NCI-H2107 treated with DMSO at 0.1 percent for 48 hours (cell line): ENCODE results near the gene ATP5F1D.

Experiments
- DNase-seq: peaks from one replicate; lab custom pipeline; 2025; ENCODE audit not compliant: unreplicated experiment; lab: John Stamatoyannopoulos, UW

ATP5F1D gene

DNA sequence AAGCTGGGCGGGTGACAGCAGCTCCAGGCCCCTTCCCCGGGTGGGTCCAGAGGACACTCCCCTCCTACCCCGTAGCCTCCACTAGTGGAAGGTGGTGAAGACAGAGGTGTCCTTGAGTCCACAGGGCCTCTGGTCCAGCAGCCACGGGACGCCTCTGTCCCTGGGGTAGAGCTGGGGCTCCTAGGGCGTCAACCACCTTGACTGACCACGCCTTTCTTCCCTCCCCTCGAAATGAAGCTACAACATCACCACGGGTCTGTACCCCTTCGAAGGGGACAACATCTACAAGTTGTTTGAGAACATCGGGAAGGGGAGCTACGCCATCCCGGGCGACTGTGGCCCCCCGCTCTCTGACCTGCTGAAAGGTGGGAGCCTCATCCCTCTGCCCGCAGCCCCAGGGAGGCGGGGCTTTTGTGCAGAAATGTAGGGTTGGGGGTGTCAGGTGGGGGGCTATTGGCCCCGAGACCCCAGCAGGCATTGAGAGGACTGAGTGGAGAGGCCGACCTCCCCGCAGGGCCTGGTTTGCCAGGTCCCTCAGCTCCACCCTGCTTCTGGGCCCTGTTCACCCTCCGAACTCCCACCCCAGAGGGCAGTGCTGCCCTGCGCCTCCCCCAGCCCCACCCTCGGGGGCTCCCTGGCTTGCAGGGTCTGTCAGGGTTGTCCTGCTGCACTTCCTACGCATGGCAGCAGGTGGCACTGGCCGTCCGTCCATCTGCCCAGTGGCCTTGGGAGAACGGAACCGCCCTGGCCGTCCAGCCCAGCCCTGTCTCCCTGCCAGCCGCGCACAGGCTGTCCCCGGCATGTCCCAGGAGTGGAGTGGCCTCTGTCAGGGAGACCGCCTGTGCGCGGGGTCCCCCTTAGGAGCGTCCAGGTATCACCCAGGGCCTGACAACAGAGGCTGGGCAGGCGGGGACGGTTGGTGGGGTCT is 20.3 kb upstream of the ATP5F1D start:
- DNase-seq: no peak

DNA sequence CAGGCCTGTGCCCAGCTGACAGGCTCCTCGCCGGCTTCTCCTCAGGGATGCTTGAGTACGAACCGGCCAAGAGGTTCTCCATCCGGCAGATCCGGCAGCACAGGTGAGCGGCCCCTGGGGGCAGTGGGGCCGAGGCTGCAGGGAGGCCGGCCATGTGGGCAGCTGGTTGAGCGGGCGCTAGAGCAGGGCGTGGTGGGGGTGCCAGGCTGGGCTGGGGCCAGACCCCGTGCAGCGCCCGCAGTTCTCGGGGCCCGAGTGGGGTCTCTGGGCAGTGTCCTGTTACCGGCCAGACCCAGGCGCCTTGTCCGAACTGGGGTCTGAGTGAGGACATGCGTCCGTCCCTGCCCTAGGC is 19.7 kb upstream of the ATP5F1D start:
- DNase-seq: no peak

DNA sequence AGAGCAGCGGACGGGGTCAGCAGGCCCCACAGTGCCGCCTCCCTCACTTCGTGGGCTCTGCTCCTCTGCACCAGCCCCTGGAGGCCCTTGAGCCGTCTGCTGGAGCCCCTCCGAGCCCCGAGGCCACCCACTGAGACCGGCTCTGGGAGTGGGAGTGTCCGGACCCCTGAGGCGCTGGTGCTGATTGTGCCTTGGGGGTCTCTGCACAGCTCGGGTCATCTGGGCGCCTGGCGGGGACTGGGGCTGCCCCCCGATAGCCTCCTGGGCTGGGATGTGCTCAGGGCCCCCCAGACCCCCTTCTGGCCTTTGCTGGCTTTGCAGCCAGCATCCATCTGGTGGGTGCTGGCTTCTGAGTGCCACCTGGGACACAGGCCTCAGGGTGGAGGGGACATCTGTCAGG is 19.2 kb upstream of the ATP5F1D start:
- no peak for DNase-seq

DNA sequence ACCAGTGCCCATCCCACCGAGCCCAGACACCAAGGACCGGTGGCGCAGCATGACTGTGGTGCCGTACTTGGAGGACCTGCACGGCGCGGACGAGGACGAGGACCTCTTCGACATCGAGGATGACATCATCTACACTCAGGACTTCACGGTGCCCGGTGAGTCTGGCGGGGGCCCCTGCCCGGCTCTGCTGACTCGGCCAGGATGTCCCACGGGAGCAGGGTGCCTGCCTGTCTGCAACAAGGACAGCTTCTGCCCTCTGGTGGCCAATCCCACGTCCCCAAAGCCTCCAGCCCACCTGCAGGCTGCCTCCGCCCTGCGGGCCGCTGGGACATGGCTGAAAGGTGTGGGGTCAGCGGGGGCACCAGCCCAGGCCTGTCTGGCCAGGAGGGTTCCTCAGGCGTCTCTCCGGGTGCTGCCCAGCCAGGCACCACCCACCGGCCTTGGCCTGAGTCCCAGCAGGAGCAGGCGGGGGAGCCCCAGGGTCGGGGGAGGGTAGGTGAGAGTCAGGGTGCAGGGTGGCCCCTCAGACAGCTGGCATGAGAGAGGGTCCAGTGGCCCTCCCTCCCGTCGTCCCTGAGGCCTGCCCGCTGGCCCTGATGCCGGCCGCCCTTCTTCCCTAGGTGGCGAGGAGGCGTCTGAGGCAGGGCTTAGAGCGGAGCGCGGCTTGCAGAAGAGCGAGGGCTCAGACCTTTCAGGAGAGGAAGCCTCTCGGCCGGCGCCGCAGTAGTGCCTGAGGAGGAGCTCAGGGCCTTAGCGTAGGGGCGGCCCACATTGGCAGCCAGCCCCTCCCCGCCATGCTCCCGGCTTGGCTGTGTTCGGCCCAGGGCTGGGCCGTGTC is 18.3 kb upstream of the ATP5F1D start:
- DNase-seq: no peak

DNA sequence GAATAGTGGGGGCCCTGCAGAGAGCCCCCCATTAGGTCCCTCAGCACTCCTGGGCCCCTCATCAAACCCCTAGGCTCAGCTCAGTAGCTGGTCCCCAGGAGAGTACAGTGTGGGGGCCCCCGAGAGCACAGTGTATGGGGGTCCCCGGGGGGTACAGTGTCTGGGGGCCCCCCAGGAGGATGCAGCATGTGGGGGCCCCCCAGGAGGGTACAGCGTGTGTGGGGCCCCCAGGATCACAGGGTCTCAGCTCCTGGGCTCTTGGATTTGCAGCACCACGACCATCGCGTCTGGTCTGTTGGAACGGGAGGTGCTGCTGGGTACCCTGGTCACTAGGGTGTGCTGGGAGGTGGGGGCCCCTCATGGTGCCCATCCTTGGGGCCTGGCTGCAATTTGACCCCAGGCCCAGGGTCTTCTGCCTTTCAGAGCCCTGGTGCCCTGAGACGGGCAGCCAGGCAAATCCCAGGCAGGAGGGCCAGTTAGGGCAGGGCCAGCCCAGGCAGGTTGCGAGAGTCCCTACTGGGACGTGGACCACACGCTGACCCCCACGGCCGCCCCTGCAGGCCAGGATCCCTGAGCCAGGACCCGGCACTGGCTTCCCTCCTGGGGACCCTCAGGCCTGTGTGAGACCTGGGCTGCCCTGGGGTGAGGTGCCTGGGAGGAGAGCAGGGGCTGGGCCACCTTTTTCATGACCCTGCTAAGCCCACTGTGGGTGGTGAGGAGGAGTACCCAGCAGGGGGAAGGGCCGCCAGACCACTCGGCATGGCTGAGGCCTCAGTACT is 17.3 kb upstream of the ATP5F1D start:
- DNase-seq: no peak

DNA sequence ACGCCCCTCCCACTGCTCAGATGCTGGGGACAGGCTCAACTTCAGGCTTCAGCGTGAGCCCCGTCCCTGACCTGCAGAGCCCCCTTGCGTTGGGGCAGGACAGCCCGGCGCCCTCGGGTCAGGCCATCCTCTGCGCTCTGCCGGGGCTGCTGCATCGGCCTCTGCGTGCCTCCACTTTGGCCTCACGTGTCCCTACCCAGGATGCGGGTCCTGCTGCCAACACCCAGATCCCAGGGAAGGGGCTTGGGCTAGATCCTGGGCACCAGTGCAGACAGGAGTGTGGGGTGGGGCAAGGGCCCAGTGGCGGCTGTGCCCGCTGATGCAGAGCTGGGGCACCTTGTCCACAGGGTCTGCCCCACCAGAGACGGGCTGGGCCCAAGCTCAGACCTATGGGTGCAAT is 16.7 kb upstream of the ATP5F1D start:
- DNase-seq: no peak

DNA sequence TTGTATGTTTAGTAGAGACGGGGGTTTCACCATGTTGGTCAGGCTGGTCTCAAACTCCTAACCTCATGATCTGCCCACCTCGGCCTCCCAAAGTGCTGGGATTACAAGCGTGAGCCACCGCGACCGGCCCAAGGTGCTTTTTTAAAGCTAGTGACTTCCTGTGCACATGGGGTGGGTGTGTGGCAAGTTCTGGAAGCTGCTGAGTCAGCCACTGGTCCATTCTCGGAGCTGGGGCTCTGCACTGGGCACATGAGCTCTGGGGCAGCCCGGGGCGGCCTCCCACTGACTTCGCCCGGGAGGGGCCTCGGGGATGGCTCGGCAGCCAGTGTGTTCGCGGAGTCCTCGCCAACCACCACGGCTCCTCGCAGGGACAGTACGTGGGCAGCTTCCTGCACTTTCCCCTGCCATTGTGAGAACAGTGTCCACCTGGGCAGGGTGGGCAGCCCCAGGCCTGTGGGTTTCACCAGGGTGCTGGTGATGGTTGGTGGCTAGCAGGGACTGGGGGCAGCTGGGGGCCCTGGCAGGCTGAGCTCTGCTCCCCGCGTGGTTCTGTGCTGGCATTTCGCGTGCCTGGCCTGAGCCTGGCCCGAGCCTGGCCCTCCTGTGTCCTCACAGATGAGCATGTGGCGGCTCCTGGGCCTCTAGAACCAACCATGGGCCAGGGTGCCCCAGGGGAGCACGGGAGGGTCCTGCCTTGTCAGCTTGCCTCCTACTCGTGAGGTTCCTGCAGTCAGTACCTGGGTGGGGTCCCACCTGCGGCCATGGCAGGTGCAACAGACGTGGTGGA is 15.9 kb upstream of the ATP5F1D start:
- no peak for DNase-seq

DNA sequence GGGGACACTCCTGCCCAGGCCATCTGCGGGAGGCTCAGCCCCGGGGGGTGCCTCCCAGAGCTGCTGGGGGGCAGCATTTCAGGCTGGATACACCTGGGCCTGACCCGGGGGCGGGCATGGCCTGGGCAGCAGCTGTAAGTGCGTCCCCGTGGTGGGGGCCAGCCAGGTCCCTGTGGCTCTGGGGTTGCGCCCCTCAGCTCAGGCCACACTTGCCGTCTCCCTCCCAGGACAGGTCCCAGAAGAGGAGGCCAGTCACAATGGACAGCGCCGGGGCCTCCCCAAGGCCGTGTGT is 15.4 kb upstream of the ATP5F1D start:
- DNase-seq: no peak

DNA sequence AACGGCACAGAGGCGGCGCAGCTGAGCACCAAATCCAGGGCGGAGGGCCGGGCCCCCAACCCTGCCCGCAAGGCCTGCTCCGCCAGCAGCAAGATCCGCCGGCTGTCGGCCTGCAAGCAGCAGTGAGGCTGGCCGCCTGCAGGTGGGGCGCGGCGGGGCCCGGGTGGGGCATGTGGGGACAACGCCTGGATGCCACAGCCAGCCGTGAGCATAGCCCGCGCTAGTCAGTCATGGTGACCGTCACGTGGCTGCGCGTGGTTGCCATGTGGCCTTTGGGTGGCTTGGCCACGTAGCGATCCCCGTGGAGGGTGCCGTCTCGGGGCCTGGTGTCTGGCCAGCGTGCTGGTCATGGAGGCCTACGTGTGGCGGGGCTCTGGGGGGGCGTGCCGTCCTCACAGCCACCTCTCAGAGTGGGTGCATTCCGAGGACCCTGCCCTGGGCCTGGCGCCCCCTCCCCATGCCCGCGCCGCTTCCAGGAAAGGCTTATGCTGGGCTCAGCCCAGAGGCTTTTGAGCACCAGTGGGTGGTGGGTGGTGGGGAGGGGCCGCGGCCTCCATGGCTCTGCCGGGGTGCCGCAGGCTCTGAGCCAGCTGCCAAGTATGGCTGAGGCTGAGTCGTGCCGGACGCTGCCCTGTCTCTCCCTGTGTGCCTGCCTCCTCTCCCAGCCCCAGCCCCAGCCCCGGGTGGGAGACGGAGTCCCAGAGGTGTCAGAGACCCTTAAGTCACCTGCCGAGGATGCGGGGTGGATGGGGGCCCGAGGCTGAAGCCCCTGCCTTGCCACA is 14.8 kb upstream of the ATP5F1D start:
- DNase-seq: no peak

DNA sequence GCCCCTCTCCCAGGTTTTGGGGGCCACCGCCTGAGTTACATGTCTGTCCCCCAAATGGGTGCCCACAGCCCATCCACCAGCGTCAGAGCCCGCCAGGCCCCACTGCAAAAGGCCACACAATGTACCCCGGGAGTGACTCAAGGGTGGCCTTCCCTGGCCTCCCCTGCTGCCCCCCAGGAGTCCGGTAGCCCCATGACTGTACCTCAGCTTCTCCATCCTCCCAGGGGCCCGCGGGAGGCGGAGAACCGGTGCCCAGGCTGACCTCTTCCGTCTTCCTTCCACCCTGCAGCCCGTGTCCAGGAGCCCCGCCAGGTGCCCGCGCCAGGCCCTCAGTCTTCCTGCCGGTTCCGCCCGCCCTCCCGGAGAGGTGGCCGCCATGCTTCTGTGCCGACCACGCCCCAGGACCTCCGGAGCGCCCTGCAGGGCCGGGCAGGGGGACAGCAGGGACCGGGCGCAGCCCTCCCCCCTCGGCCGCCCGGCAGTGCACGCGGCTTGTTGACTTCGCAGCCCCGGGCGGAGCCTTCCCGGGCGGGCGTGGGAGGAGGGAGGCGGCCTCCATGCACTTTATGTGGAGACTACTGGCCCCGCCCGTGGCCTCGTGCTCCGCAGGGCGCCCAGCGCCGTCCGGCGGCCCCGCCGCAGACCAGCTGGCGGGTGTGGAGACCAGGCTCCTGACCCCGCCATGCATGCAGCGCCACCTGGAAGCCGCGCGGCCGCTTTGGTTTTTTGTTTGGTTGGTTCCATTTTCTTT is 14.1 kb upstream of the ATP5F1D start:
- DNase-seq: no peak

DNA sequence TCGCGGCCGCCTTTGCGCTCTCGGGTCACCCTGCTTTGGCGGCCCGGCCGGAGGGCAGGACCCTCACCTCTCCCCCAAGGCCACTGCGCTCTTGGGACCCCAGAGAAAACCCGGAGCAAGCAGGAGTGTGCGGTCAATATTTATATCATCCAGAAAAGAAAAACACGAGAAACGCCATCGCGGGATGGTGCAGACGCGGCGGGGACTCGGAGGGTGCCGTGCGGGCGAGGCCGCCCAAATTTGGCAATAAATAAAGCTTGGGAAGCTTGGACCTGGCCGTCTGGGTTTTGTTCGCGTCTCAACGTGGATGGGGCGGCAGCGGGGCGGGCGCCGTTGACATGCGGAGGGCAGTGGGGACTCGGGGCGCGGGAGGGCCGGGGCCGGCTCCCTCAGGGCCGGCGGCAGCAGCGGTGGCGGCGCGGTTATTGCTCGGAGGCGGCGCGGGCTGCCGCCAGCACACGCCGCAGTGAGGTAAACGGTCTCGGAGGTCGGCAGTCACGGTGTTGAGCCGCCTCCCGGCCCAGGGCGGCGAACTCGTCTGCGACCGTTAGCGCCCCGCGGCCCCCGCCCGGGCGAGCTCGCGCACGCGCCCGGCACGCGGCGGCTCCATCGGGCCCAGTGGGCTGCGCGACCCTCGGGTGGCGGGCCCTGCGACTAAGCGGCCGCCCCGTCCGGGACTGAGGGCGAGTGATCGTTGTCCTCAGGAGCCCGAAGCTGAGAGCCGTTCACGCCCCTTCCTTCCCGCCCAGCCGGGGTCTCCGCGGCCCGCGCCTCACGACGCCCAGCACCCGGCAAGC is 13.2 kb upstream of the ATP5F1D start:
- DNase-seq: no peak

DNA sequence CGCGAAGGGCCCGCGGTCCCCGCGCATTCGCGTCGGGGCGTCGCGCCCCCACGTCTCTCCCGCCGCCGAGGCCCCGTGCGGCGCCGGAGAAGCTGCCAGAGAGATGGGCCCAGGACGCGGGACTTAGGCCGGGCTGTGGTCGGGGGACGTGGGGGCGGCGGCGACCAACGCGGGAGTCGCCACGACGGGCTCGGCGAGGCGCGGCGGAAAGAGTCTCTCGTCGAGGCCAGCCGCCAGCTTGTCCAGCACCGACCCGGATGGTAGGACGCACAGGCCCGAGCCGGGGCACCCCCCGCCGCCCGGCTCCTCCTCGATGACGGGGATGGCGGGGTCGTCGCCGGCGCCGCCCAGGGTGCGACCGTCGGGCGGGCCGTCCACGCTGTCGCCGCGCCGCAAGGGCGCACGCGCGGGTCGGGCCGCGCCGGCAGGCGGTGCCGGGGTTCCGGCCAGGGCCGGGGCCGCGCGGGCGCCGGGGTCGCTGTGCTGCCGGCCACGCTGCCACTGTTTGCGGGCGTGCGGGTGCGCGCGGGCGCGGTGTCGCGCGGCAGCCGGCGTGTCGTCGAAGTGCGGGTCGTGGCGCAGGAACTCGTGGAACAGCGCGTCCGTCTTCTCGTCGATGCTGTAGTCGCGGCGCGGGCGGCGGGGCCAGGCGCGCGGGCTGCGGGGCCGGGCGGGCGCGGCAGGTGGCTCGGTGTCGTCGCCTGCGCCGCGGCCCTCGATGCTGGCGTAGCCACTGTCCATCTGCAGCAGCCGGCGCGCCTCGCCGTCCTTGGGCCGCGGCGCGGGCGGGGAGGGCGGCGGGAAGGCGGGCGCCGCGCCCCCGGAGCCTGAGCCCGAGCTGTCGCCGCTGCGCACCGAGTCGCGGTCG is 12.3 kb upstream of the ATP5F1D start:
- DNase-seq: no peak

DNA sequence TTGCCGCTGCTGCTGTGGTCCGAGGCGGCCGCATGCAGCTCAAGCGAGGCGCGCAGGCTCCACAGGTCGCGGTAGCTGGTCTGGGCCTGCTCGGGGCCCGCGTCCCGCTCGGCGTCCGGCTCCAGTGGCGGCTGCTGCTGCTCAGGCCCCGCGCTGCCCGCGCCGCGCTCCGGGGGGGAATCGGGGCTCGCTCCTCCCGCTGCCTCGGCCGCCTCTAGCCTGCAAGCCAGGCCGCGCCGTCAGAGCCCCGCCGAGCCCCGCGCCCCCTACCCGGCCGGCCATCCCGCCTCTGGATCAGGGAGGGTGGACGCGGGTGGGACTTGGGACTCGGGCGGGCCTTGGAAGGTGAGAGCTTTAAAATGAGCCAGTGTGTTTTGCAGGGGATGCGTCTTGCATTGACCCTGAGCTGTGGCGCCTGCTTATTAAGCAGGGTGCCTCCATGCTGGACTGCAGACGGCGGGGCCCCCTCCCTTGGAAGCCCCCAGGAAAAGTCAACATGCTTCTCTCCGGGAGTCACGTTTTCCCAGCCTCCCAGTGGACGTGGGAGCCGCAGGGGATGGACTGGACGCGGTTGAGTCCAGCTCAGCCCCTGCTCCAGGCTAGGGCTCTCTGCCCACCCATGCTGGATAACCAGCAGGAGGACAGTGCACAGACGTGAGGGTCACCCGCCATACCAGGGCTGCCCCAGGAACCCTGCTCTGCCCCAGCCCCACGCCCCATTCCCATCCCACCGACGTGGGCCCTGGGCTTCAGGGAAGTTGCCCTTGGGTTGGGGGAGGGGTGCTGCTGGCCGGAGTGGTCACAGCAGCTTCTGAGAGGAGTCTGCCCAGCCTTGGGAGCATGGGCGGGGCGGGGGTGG is 11.4 kb upstream of the ATP5F1D start:
- DNase-seq: no peak

DNA sequence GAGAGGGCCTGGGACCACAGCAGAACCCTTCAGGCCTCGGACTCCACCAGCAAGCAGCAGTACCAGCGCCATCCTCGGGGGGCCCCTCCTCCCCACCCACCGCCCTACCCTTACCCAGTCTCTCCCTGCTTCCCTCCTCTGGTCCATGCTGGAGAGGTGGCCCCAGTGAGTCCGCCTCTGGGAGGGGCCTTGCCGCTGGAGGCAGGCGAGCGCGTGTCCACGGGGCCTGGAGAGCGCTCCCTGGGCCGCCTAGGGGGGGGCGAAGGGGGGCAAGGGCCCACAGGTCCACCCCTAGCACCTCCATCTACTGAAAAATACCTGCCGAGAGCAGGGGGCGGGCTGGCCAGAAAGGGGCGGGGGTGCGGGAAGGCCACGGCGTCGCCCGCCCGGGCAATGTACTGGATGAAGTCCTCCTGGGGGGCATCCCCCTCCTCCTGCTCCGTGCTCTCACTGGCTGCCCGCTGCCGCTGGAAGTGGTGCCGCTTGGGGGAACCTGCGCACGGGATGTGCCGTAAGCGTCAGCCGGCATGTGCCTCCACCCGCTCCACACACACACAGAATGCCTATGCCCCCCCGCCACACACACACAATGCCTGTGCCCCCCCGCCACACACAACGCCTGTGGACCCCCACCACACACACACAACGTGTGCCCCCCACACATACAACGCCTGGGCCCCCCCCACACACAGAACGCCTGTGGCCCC is 10.6 kb upstream of the ATP5F1D start:
- DNase-seq: no peak

DNA sequence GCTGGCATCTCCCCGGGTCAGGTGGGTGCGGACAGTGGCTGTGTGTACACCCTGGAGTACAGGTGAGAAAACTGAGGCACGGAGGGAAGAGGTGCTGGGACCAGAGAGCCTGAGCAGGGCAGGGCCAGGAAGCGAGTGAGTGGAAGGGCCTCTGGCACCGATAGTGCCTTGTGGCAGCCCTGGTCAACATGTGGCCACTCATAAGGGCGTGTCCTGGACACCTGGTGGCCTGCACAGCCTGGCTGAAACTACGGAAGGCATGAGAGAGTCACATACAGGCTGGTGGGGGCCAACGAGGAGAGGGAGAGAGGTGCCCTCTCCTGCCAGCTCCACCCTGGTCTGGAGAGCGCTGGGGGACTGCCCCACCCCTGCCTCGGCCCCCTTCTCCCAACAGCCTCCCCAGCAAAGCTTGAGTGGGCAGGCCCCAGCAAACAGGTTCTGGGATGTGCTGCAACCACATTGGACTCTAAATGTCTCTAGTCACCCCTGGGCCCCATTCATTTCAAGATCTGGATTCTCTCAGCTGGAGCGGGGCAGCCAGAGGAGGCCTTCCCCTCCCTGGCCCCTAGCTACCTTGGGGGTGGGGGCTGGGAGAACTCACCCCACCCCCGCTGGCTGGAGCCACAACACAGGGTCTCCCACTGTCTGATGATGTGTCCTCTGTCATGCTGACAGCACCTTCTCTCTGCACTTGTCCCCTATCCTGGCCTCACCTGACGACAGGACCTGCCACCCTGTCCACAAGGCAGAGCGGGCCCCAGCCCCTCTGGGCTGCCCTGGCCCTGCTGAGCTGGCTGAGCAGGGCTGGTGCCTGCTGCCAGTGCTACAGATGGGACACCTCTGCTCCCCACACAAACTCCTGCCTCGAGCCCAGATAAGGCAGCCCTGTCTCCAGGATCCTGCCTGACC is 9.6 kb upstream of the ATP5F1D start:
- DNase-seq: no peak
